ACHN (cell line): Measurements from ENCODE around the gene RHEX.

ENCODE experiments used
- DNase-seq: peaks from one replicate; pipeline ENCODE4 v3.0.0-alpha.2; 2015
- in situ Hi-C: cut with HindIII; loops from 2 replicates; pipeline ENCODE4 v1.10.0; 2017; ENCODE audit warnings: low sequenced_read_pairs, low pct_ligation_motif_present, low pct_unique_long_range_greater_than_20kb

Gene RHEX

GRCh38 chr1:206107168-206107544 is 54.2 kb downstream of the RHEX start:
- no peak for DNase-seq
- in situ Hi-C loops, result loop anchor here (10.0 kb wide), 1 partner anchor 72 kb away; no protein-coding TSS in a partner anchor

DNA sequence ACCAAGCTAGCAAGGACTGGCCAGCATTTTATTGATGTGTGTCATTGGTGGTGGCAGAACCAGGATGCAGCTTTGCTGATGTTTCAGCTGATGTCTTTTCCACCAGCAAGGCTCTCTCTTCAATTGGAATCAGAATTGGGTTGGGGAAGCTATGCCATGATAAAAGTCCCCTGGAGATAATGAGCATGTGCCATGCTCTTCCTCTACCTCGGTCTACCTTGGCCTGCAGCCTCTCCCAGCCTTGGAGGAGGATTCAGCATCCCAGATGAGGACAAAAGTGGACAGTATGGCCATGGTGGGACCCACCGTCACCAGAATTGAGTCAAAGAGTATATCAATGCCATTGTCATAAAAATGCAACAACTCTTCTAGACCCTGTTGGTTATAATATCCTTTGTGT is 55.7 kb downstream of the RHEX start:
- in situ Hi-C loops, result loop anchor here (10.0 kb wide), 1 partner anchor 74 kb away; no protein-coding TSS in a partner anchor
- DNase-seq, result no peak

DNA sequence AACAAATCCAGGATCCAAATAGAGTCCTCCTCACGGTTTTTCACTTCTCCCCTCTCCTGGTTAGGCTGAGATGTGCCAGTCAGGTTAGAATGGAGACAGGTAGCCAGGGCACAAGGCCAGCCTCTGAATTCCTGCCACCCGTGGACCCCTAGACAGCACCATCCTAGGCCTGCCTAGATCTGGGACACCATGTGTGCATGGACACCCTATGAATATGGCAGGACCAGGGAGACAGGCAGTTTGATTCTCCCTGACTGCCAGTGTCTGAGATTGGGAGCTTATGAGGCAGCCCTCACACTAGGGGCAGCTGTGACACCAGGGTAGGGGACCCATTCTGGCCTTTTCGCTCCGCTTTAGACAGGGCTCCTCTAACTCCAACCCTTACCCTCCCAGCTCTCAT is 56.7 kb downstream of the RHEX start:
- in situ Hi-C loops, result loop anchor here (10.0 kb wide), 1 partner anchor 75 kb away; no protein-coding TSS in a partner anchor
- DNase-seq, result no peak

DNA sequence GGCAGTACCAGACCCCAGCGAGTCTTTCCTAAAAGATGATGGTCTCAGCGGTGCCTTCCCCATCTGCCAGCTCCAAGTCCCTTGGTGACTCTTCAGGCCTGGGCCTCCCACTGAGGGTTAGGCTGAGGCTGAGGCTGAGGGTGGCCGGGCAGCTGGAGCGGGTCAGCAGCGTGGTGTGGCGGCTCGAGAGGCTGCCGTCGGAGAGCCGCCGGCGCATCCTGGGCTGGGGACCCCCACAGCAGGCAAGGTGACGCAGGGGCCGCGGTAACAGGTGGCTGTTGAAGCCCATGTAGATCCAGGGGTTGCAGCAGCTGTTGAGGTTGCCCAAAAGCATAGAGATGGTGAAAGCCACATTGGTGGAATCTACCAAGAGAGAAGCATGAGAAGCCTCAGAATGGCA is 57.2 kb downstream of the RHEX start:
- no peak for DNase-seq
- in situ Hi-C loops, result no loop called here

GRCh38 chr1:206110820-206111219 is 57.8 kb downstream of the RHEX start:
- DNase-seq, result no peak
- in situ Hi-C loops, result no loop called here

GRCh38 chr1:206111271-206111927 is 58.4 kb downstream of the RHEX start:
- in situ Hi-C loops, result no loop called here
- DNase-seq, result no peak

- in situ Hi-C loops, result no loop called here
- DNase-seq, result no peak
These were observed 59.8 kb downstream of the RHEX start for GRCh38 chr1:206112600-206113301.

- in situ Hi-C loops, result no loop called here
- no peak for DNase-seq
These were observed 62.0 kb downstream of the RHEX start for GRCh38 chr1:206114692-206115640.

- DNase-seq, result no peak
- in situ Hi-C loops, result no loop called here
These were observed 62.8 kb downstream of the RHEX start for GRCh38 chr1:206115791-206116190.

DNA sequence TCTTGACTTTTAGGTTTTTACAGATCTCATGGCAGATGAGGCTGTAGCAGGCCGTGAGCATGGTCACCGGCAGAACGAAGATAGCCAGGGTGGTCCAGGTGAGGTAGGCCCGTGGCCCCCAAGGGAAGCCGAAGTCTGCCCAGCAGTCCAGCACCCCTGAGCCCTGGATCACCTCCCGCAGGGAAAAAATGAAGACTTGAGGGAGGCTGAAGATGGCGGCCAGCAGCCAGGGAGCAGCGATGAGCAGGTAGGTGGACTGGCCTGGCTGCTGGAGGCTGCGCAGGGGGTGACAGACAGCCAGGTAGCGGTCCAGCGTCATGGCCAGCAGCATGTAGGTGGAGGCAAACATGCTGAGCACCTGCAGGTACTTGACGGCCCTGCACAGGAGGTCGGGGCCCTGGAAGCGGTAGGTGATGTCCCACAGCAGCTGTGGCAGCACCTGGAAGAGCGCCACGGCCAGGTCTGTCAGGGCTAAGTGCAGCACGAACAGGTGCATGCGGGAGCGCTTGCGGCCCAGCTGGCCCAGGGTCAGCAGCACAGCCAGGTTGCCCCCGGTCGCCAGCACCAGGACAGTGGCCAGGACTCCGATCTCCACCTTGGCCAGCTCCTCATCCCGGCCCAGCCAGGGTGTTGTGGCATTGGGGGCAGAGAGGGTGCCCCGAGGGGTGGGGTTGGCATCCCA is 63.4 kb downstream of the RHEX start:
- DNase-seq, result no peak
- in situ Hi-C loops, result no loop called here

DNA sequence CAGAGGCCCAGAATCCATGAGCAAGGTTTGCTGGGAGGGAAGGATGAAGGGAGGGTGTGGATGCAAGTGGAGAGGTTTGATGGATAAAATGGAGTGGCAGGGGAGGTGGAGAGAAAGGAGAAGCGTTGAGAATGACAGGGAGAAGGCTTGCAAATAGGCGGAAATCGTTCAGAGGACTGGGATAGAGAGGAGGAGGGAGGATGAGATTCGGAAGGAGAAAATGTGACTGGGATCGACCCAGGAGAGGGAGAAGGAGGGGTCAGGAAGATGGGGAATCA is 63.8 kb downstream of the RHEX start:
- no peak for DNase-seq
- in situ Hi-C loops, result no loop called here

DNA sequence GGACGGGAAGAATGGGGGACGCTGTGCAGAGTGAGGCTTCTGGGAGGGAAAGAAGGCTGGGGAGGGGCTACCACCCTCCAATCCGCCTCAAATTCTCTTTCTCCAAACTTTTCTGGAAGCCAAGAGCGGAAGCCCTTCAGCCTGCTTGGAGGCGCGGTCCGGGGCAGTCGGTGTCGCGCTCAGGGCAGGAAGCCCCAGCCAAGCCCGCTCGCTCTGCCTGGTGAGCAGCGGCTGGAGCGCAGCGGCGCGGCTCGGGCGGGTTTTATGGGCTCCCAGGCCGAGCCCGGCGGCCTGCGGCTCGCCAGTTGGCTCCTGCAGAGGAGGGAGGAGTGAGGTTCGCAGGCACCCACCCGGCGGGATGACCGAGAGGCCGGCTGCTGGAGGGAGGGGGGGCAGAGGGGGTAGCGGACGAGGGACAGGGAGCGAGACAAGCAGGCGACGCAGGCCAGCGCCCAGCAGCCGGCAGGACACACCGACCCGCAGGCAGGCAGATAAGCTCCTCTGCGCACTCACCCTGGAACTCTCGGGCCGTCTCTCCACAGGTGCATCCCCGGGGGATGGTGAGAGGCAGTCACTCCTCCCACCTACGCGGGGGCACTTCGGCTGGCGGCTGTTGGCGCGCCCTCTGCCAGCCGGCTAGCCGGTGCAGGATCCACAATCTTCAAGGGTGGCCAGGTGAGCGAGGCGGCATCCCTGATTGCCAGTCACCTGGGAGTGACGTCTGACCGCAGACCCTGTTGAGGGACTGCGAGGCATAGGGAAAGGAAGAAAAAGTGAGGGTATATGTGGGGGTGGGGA is 64.4 kb downstream of the RHEX start, which contains the start of gene AVPR1B:
TSS of gene AVPR1B (minus strand) at position 238 of the 798 bp plus-strand sequence. CDS start 498 bp downstream, outside the sequence.
- DNase-seq, result peak; percentile 61
- in situ Hi-C loops, result no loop called here

DNA sequence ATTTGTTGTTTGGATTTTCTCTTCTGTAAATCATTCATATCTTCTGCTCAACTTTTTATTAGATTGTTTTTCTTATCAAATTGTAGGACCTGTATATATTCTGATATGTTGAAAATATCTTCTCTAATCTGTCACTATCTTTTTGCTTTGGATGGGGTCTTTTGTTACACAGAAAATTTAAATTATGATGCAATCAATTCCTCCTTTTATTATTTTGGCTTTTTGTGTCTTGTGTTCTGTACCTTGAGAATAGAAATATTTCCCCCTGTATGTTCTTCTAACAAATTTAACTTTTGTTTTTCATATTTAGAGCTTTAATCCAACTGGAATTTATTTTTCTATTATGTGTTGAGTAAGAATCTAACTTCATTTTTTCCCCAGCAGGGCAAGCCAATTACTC is 67.4 kb downstream of the RHEX start:
- in situ Hi-C loops, result no loop called here
- DNase-seq, result no peak

DNA sequence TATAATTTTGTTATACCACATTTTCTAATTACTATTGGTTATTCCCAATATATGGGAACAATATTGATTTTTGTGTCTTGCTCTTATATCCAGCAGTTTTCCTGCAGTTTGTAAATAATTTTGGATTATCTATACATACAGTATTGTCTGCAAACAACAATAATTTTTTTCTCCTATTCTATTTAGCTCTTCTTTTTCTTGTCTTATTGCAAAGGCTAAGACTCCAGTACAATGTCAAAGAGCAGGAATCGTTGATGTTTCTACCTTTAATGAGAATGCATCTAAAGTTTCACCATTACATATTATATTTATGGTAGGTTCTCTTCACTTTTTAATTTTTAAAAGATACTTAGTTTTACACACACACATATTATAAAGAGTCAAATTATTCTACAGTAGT is 68.3 kb downstream of the RHEX start:
- in situ Hi-C loops, result no loop called here
- DNase-seq, result no peak

DNA sequence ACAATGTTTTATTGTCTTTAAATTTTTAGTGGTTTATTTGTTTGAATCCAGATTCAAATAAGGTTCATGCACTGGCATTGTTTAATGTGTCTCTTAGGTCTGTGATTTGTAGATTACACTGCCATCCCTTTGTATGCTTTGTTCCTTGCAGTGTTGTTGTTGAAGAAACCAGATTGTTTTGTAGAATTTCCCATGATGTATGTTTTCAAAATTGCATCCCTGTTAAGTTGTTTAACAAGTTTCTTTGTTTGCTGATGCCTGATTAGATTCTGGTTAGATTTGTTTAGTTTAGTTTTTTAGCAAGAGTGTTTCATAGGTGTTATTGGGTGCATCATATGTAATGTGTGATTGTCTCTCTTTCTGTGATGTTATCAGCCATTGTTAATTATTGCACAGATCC is 69.7 kb downstream of the RHEX start:
- no peak for DNase-seq
- in situ Hi-C loops, result no loop called here

DNA sequence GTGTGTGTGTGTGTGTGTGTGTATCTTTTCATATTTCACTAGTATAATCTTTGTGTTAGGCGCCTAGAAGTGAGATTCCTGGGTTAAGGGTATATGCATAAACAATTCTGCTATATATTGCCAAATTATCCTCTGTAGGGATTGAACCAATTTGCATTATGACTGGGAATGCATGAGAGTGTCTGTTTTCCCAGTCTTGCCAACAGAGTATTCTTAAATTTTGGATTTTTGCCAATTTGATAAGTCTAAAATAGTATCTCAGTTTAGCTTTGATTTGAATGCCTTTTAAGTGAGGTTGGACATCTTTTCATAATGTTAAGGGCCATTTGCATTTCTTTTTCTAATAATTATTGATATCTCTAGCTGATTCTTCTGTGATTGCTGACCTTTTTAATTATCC is 72.4 kb downstream of the RHEX start:
- in situ Hi-C loops, result no loop called here
- no peak for DNase-seq

- in situ Hi-C loops, result no loop called here
These were observed 74.4 kb downstream of the RHEX start for GRCh38 chr1:206127336-206127735.

DNA sequence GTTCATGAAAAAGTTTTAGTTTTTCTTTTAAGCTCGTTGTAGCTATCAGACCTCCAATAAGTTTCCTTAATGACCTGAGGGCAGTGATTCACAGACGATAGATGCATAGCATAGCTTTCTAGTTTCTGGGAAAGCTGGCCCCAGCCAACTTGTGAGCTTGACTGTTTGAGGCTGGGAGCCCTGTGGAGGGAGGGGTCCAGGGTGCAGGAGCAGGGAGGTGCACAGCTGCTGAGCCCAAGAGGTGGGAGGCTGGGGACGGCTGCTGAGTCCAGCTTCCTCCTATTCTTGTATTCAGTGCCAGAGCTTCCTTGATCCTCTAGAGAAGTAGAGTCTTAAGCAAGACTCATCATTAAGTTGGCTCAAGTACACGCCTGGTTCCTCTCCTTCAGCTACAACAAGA is 75.2 kb downstream of the RHEX start:
- DNase-seq, result no peak
- in situ Hi-C loops, result no loop called here

More at GRCh38 chr1:206127336-206127735, 74.4 kb downstream of the RHEX start:
- DNase-seq, result no peak
